HCT116 (cell line): ENCODE results near the gene HIVEP3. TPM values are rescaled to one million over a fixed set of nuclear protein-coding genes. Genes with fewer than 3 reads are reported as not detected.

Source experiments
- ATAC-seq: fragments of 200-7000 bp; cut with Tn5 transposase; 2 replicates; pipeline ENCODE4 v1.9.1; 2020; ENCODE audit warnings: mild to moderate bottlenecking, moderate library complexity
- BruUV-seq: library from RNA; stranded (reverse); fragments of 400-500 nt; replicated peaks from 2 replicates; lab custom pipeline; 2021; lab: Mats Ljungman, UMichigan
- CTCF ChIA-PET: fragments of 300-600 bp; sonication (Branson Sonifier 250); formaldehyde crosslinking; loops from one replicate; lab custom pipeline; 2021; ENCODE audit warnings: antibody characterized with exemption; lab: Charles Lee
- POLR2A ChIA-PET: fragments of 300-600, 350-600 bp; sonication (Branson Sonifier 250); formaldehyde crosslinking; loops from one replicate; lab custom pipeline; 2021; ENCODE audit warnings: antibody characterized with exemption; lab: Charles Lee
- RAD21 ChIA-PET, 2 experiments: fragments of 300-600 bp; sonication (Branson Sonifier 250); formaldehyde crosslinking; loops; one replicate each; lab custom pipeline; 2023; ENCODE audit warnings: low total read pairs in 2 of 2; ENCODE audit not compliant: uncharacterized antibody in 2 of 2, unreplicated experiment in 2 of 2, low non-redundant PET in 1 of 2; lab: Charles Lee
- DNase-seq: peaks from one replicate; pipeline ENCODE4 v3.0.0-alpha.2; 2010; ENCODE audit warnings: low read depth, low spot score
- H2AFZ ChIP-seq: fragments of 200-600 bp; shearing (Covaris generic), sonication (generic); 2 replicates; pipeline ENCODE4 v1.6.1; 2017; ENCODE audit warnings: low read depth, mixed run types, mixed read lengths, antibody characterized with exemption, low read length; ENCODE audit not compliant: poor library complexity, severe bottlenecking
- H3K27ac ChIP-seq: 2 replicates; pipeline ENCODE4 v1.5.1; 2012; ENCODE audit warnings: low read depth, low read length
- H3K27me3 ChIP-seq: fragments of 200-600 bp; sonication (generic); 2 replicates; pipeline ENCODE4 v1.6.1; 2016; ENCODE audit warnings: mixed run types, low read length, mixed read lengths; ENCODE audit not compliant: insufficient read depth
- H3K36me3 ChIP-seq, 2 experiments: fragments of 200-500 bp in 1 of 2; fragments of 200-600 bp in 1 of 2; sonication (Bioruptor generic) in 1 of 2; sonication (generic) in 1 of 2; 2 replicates each; pipeline versions ENCODE4 v1.5.1 to v1.6.1; 2014 to 2016; ENCODE audit warnings: low read length in 2 of 2, inconsistent platforms in 1 of 2, mixed read lengths in 1 of 2, mixed run types in 1 of 2; ENCODE audit not compliant: insufficient read depth in 2 of 2, control insufficient read depth in 1 of 2
- H3K4me1 ChIP-seq, 2 experiments: fragments of 200-600 bp in 1 of 2; sonication (generic) in 1 of 2; 2 replicates each; pipeline versions ENCODE4 v1.5.1 to v1.6.1; 2012 to 2017; ENCODE audit warnings: low read length in 2 of 2, inconsistent platforms in 1 of 2, mild to moderate bottlenecking in 1 of 2, mixed read lengths in 1 of 2, mixed run types in 1 of 2, moderate library complexity in 1 of 2; ENCODE audit not compliant: insufficient read depth in 2 of 2, control insufficient read depth in 1 of 2
- H3K4me2 ChIP-seq: fragments of 200-600 bp; sonication (generic); 2 replicates; pipeline ENCODE4 v1.6.1; 2017; ENCODE audit warnings: mixed run types, low read length, mixed read lengths
- H3K4me3 ChIP-seq, 2 experiments: fragments of 200-600 bp in 1 of 2; sonication (generic) in 1 of 2; replicated peaks in 1 of 2; 2 replicates each; pipeline ENCODE4 v1.5.1; 2011 to 2016; ENCODE audit warnings: low read length in 2 of 2, control low read depth in 1 of 2, low read depth in 1 of 2, mild to moderate bottlenecking in 1 of 2, mixed read lengths in 1 of 2, mixed run types in 1 of 2
- H3K79me2 ChIP-seq: fragments of 200-600 bp; sonication (generic); 2 replicates; pipeline ENCODE4 v1.6.1; 2017; ENCODE audit warnings: mild to moderate bottlenecking, mixed run types, low read length, moderate library complexity, mixed read lengths; ENCODE audit not compliant: insufficient read depth
- H3K9ac ChIP-seq: fragments of 200-600 bp; sonication (generic); 2 replicates; pipeline ENCODE4 v1.6.1; 2016; ENCODE audit warnings: low read length, mixed read lengths
- H3K9me2 ChIP-seq: fragments of 200-600 bp; sonication (generic), shearing (Covaris generic); 2 replicates; pipeline ENCODE4 v1.6.1; 2017; ENCODE audit warnings: mixed run types, mild to moderate bottlenecking, moderate library complexity; ENCODE audit not compliant: insufficient read depth
- H3K9me3 ChIP-seq, 2 experiments: fragments of 200-500 bp in 1 of 2; fragments of 200-600 bp in 1 of 2; sonication (Bioruptor generic) in 1 of 2; sonication (generic) in 1 of 2; 2 replicates each; pipeline ENCODE4 v1.6.1; 2014 to 2017; ENCODE audit warnings: low read length in 2 of 2, mixed read lengths in 2 of 2, inconsistent platforms in 1 of 2, low read depth in 1 of 2, mild to moderate bottlenecking in 1 of 2, mixed run types in 1 of 2, moderate library complexity in 1 of 2; ENCODE audit not compliant: control insufficient read depth in 1 of 2, insufficient read depth in 1 of 2
- H4K20me1 ChIP-seq: fragments of 200-600 bp; sonication (generic), shearing (Covaris generic); 2 replicates; pipeline ENCODE4 v1.6.1; 2017; ENCODE audit warnings: mixed run types, mild to moderate bottlenecking, moderate library complexity; ENCODE audit not compliant: insufficient read depth
- CBX3 ChIP-seq: IDR thresholded peaks from 2 replicates; pipeline ENCODE4 v1.6.1; 2012; ENCODE audit warnings: low read depth
- ELF1 ChIP-seq: IDR thresholded peaks from 2 replicates; pipeline ENCODE4 v1.6.1; 2012; ENCODE audit warnings: low read depth, borderline replicate concordance
- JUND ChIP-seq: IDR thresholded peaks from 2 replicates; pipeline ENCODE4 v1.6.1; 2012
- POLR2A ChIP-seq: IDR thresholded peaks from 2 replicates; pipeline ENCODE4 v1.7.0; 2011; ENCODE audit warnings: borderline replicate concordance; ENCODE audit not compliant: insufficient read depth, insufficient read length; ENCODE audit errors: extremely low read depth
- SP1 ChIP-seq: IDR thresholded peaks from 2 replicates; pipeline ENCODE4 v1.6.1; 2012; ENCODE audit warnings: low read depth
- TCF7L2 ChIP-seq: IDR thresholded peaks from 2 replicates; pipeline ENCODE4 v1.7.0; 2011; ENCODE audit warnings: borderline replicate concordance, inconsistent platforms; ENCODE audit not compliant: insufficient read depth, insufficient read length; ENCODE audit errors: extremely low read depth
- YY1 ChIP-seq: IDR thresholded peaks from 2 replicates; pipeline ENCODE4 v1.6.1; 2011; ENCODE audit warnings: low read length, low read depth, moderate library complexity, mild to moderate bottlenecking; ENCODE audit not compliant: insufficient replicate concordance; ENCODE audit errors: extremely low read depth
- intact Hi-C: fragments of 100-400 bp; cut with micrococcal nuclease; formaldehyde crosslinking; loops from 2 replicates; pipeline ENCODE4 v1.10.0; 2022
- total RNA-seq: library from RNA; stranded (reverse); gene quantifications from one replicate; pipeline ENCODE4 v1.2.1, GENCODE V29; 2021; ENCODE audit not compliant: unreplicated experiment
- TF ChIP-seq, protein P1 (sequence below), 3 experiments: fragments of 200-600 bp in 1 of 3; sonication (generic) in 1 of 3; IDR thresholded peaks in 2 of 3; conservative IDR thresholded peaks in 1 of 3; 2 replicates each; pipeline ENCODE4 v1.5.1; 2012 to 2017; ENCODE audit warnings: low read depth in 2 of 3, low read length in 2 of 3, antibody characterized with exemption in 1 of 3, borderline replicate concordance in 1 of 3, control low read depth in 1 of 3, mild to moderate bottlenecking in 1 of 3, mixed read lengths in 1 of 3, mixed run types in 1 of 3, moderate library complexity in 1 of 3; ENCODE audit not compliant: insufficient read depth in 1 of 3

The HIVEP3 gene
- total RNA-seq, 1 experiment from 2014 or later, result 7.1 TPM

DNA sequence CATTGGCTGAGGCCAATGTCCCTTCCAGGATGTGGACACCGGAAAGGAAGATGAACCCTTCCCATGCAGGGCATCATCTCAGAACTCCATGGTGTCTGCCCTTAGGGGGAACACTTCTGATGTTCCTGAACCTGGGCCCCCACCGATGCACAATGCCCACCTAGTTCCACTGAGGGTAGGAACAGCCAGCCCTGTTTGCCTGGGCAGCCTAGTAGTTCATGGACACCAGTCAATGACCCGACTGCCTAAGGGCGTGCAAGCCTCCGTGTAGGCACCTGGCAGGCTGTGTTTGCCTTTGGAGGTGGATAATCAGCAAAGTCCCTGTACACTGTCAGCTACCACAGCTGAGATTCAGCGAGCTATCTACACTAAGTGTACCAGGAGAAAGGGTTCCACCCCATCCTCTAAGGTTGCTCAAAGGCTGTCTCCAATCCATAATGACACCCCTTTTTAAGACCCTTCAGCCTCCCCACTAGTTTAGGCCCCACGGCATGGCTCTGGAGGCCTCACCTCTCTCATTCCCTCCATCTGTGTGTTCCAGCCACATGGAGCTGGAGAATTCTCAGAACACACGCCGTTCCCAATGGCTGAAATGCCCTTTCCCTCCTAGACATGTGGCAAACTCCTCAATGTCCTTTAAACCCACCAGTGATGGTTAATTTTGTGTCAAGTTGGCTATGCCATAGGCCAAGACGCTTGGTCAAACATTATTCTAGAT lies 309.4 kb downstream of the HIVEP3 start:
- Histone ChIP-seq H3K27ac (no peak overlapping the region), H3K9me3 (no peaks in the 10 kb centered on the region), H3K9me2 (no peaks in the 10 kb centered on the region), H3K4me1 (no peaks in the 10 kb centered on the region), H4K20me1 (no peaks in the 10 kb centered on the region), H3K36me3 (no peaks in the 10 kb centered on the region), H3K79me2 (no peaks in the 10 kb centered on the region), H2AFZ (no peak overlapping the region), H3K4me3 (no peak overlapping the region), H3K27me3 (no peaks in the 10 kb centered on the region), H3K4me2 (no peak overlapping the region), H3K9ac (no peak overlapping the region)
- POLR2A ChIA-PET, result no interaction called here
- DNase-seq (no peak), ATAC-seq (no peak)
- intact Hi-C loops, result no loop called here
- TF ChIP-seq ELF1 (no peak), JUND (no peak), POLR2A (no peak), TCF7L2 (no peak), YY1 (no peak), SP1 (no peak), CBX3 (no peak)
- TF ChIP-seq, protein P1, sequence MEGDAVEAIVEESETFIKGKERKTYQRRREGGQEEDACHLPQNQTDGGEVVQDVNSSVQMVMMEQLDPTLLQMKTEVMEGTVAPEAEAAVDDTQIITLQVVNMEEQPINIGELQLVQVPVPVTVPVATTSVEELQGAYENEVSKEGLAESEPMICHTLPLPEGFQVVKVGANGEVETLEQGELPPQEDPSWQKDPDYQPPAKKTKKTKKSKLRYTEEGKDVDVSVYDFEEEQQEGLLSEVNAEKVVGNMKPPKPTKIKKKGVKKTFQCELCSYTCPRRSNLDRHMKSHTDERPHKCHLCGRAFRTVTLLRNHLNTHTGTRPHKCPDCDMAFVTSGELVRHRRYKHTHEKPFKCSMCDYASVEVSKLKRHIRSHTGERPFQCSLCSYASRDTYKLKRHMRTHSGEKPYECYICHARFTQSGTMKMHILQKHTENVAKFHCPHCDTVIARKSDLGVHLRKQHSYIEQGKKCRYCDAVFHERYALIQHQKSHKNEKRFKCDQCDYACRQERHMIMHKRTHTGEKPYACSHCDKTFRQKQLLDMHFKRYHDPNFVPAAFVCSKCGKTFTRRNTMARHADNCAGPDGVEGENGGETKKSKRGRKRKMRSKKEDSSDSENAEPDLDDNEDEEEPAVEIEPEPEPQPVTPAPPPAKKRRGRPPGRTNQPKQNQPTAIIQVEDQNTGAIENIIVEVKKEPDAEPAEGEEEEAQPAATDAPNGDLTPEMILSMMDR (IDR thresholded peaks at IDR 0.05 in 2 of 3, conservative IDR thresholded peaks at IDR 0.05 in 1 of 3; ENCODE audit: borderline replicate concordance in 1 of 3, insufficient read depth in 1 of 3, low read depth in 2 of 3, low read length in 2 of 3), result no peak
- BruUV-seq, result no TSS peak
- CTCF ChIA-PET, result no interaction called here
- RAD21 ChIA-PET, result no interaction called here
